HL-60 (cell line): ENCODE measurements around the gene TRAPPC6A.

Experiments
- DNase-seq, 2 experiments: peaks; one replicate each; pipeline ENCODE4 v3.0.0-alpha.2; 2010 to 2020; ENCODE audit warnings: low read depth in 1 of 2, low spot score in 1 of 2
- H3K27ac ChIP-seq: fragments of 250-450 bp; sonication (Bioruptor Pico); replicated peaks from 2 replicates; pipeline ENCODE4 v1.5.1; 2020; ENCODE audit warnings: mild to moderate bottlenecking, moderate library complexity
- H3K27me3 ChIP-seq: fragments of 250-450 bp; sonication (Bioruptor Pico); 2 replicates; pipeline ENCODE4 v1.5.1; 2021; ENCODE audit warnings: mild to moderate bottlenecking, moderate library complexity; ENCODE audit not compliant: insufficient read depth, poor library complexity, severe bottlenecking
- H3K4me3 ChIP-seq: replicated peaks from 2 replicates; pipeline ENCODE4 v1.5.1; 2011; ENCODE audit warnings: mild to moderate bottlenecking, control low read depth, low read length; ENCODE audit not compliant: insufficient read depth
- CTCF ChIP-seq: IDR thresholded peaks from one replicate; pipeline ENCODE4 v1.5.1; 2011; ENCODE audit warnings: low read length, control low read depth, inconsistent platforms; ENCODE audit not compliant: insufficient read depth
- GABPA ChIP-seq: IDR thresholded peaks from 2 replicates; pipeline ENCODE4 v1.6.1; 2012; ENCODE audit warnings: low read depth
- POLR2AphosphoS5 ChIP-seq: IDR thresholded peaks from 2 replicates; pipeline ENCODE4 v1.6.1; 2012; ENCODE audit warnings: low read depth
- REST ChIP-seq: IDR thresholded peaks from 2 replicates; pipeline ENCODE4 v1.6.1; 2012; ENCODE audit warnings: low read depth; ENCODE audit not compliant: insufficient replicate concordance
- SPI1 ChIP-seq: IDR thresholded peaks from 2 replicates; pipeline ENCODE4 v1.6.1; 2012; ENCODE audit warnings: low read depth, mild to moderate bottlenecking, borderline replicate concordance

TRAPPC6A gene

GRCh38 chr19:45170146-45171106 is 7.6 kb downstream of the TRAPPC6A start:
- Histone ChIP-seq H3K4me3 (no peak overlapping the region), H3K27ac (no peak overlapping the region), H3K27me3 (no peaks in the 10 kb centered on the region)
- DNase-seq: no peak
- TF ChIP-seq REST: no peak

GRCh38 chr19:45169602-45170001 is 8.4 kb downstream of the TRAPPC6A start:
- H3K27ac ChIP-seq: no peak overlapping the region
- H3K27me3 ChIP-seq: no peaks in the 10 kb centered on the region
- no peak overlapping the region for H3K4me3 ChIP-seq
- no peak for TF ChIP-seq SPI1
- no peak for TF ChIP-seq REST
- TF ChIP-seq CTCF: no peak
- TF ChIP-seq POLR2AphosphoS5: no peak
- no peak for TF ChIP-seq GABPA
- no peak for DNase-seq

- Histone ChIP-seq H3K27me3 (no peaks in the 10 kb centered on the region), H3K4me3 (no peak overlapping the region), H3K27ac (no peak overlapping the region)
- no peak for TF ChIP-seq CTCF
- TF ChIP-seq POLR2AphosphoS5: no peak
- no peak for TF ChIP-seq REST
- TF ChIP-seq SPI1: no peak
- TF ChIP-seq GABPA: no peak
- peak in 1 of 2 experiments; percentile 43 for DNase-seq
Measured at GRCh38 chr19:45168767-45169351, 9.2 kb downstream of the TRAPPC6A start.
